HG03520 (cell line): Measurements from ENCODE around the gene LEFTY1.

Experiments used
- ATAC-seq: cut with Tn5 transposase; IDR thresholded peaks from one replicate; pipeline ENCODE4 v1.9.1; 2021; ENCODE audit warnings: mild to moderate bottlenecking, moderate library complexity; ENCODE audit not compliant: unreplicated experiment

LEFTY1 gene

DNA sequence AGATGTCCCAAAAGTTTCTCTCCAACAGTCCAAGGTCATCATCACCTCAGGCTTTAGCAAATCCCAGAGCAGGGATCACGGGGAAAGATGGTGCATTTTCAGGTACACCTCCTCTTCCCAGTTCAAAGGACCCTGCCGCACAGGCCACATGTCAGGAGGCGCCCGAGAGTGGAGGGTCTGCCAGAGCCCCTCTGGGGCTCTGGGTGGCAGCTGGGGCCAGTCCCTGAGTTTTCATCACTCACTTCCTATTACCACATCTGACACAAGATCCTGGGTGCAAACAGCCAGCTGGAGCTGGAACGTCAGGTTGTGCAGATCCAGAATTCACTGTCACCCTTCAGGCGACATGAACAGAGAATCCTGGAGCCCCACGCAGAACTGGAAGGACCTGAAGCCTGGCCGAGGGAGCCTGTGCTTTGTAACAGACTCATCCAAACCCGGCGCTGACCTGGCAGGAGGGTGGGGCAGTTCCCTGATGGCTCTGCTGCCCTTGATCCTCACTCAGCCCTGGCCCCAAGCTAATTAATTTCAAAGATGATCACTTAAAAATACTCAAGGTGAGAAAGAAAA, 15.6 kb downstream of the LEFTY1 start:
- no peak for ATAC-seq

DNA sequence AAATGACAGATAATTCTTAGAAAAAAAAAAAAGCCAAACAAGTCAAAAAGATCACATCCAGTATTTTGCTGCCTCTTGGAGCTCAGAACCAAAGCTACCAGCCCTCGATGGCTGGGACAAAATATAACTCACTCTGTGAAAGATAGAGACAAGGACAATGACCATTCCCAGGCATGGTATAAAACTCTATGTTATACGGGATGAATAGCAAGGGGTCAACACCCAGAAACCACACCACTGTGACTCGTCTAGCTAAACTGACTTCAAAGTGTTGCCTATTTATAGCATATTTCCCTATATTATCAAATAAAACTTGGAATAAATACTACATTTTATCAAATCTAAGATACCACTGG, 16.9 kb downstream of the LEFTY1 start:
- no peak for ATAC-seq

DNA sequence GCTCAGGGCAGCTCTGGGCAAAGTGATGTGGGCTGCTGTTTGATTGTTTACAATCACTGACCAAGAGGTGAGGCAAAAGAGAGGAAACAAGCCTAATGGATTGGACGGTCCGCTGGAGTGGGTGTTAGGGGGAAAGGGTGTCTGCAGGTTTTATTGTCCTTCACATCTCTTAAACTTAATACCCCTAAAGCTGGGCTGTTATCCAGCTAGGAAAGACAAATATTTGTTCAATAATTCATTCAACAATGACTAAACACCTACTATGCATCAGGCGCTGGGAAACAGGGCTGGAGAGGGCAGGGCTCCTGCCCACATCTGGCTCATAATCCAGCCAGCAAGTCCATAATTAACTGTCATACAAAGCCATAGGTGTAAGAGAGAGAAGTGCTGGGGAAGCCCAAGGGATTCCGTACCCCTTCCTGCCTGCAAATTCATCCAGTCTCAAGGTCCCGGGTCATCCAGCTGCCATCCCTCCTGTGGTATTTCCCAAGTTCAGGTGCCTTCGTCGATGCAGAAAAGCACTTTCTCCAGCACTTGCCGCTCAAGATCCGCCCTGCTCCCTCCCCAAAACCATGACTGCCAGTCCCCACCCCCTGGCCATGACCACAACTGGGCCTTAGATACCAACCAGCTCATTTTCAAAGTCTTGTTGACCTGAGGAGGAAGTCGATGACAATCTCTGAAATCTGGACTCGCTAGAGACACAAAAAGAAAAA, 17.4 kb downstream of the LEFTY1 start:
- no peak for ATAC-seq

DNA sequence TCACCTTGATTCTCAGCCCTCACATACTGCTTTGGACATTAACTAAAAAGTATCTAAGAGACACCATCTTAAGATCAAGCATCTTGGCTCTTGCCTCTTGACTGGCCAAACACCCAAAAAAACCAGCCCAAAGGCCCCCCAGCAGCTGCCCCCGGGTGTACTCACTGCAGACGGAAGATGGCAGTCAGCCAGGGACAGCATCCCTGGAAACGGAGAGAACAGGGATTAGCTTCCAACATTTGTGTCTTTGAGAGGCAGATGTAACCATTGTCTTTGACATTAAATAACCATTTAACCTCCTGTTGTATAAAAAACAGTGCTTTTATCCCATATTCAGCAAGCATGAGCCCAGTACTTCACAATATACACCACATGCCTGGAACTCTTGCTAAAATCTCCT, 18.0 kb downstream of the LEFTY1 start:
- ATAC-seq = no peak

DNA sequence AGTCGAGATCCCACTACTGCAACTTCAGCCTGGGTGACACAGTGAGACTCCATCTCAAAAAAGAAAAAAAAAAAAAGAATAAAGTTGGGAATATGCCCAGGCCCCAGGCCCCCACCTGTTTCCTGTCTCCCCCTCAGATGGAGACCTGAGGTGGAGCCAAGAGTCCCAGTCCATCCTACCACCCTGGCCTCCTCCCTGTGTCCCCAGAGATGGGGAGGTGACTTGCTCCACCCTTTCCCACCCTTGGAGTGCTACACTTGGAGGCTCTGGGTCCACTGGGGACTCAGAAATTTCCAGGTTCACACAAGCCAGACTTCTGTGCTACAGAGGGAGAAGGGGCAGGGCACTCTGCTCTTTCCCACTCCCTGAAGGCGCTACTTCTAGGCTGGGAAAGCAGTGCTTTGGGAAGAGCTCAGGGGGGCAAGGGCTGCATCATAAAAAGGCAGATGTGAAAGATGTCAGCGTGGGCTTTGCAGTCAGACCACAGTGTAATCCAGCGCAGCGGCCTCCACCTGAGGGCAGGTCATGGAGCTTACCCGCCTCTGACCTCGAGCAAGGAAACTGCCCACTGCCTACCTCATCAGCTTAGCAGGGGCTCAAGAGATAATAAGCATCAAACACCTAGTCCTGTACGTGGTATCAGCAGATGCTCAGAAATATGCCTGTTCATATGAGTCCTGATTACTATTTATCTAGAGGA, 20.2 kb downstream of the LEFTY1 start:
- no peak for ATAC-seq

DNA sequence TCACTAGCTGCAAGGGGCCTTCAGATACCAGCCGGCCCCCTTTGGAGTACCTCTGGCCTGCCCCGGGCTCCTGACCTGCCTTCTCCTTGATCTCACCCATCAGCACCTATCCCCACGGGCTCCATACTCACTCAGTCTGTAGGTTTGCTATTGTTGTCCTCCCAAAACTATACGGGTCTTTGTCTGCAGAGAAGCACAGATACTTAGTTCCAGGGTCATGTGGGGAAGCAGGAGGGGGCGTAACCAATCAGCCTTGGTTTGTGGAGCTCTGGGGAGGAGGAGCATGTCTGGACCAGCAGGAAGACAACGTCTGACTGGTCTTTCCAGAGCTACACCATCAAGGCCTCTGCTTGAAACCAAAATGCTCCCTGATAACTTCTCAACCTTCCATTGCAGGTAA, 22.0 kb downstream of the LEFTY1 start:
- no peak for ATAC-seq

DNA sequence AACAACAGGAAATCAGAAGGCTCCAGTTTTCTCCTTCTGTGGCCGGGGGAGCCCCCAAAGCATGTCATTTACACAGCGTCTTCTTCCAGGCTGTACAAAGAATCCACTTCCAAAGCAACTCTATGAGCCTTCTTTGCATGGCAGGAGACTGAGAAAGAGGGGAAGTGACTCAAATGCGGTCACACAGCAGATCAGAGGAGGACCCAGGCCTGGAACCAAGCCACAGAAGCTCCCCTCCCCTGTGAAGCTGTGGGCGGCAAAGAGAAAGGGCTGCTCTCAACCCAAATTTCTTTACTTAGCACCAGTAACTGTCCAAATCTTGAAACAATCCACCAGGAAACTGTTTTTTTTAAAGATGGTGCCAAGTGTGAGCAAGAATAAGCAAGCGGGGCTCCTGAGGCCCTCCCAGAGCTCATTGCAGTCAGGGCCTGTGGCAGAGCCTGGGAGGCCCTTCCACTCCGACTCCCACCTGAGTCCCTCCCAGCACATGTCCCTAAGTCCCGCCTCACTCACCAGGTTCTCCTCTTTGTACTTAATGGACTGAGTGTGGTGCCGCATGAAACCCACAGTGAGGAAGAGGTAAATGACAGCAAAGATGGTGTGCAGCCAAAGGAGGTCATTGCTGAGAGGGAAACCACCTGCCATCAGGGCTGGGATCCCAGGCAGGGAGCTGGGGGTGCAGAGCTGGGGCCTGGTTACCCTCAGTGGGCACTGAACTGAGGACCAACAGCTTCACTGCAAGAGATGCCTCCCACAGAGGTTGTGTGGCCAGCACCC, 22.7 kb downstream of the LEFTY1 start:
- ATAC-seq = no peak

DNA sequence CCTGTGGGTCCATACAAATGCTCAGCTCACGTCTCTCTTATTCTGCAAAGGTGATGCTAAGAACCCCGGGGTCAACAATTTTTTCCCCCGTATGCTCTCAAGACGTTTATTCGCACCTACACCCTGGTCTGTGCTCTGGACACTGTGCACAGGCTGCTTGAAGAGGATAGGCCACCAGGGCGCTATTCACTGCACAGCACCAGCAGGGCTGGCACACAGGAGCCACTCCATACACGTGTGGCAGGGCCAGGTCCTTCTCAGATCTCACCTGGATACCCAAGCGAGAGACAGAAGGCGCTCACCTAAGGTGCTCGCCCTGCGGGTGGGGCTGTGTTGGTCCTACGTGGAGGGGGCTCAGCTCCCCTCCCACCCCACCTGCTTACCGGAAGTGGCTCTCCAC, 23.4 kb downstream of the LEFTY1 start:
- no peak for ATAC-seq

DNA sequence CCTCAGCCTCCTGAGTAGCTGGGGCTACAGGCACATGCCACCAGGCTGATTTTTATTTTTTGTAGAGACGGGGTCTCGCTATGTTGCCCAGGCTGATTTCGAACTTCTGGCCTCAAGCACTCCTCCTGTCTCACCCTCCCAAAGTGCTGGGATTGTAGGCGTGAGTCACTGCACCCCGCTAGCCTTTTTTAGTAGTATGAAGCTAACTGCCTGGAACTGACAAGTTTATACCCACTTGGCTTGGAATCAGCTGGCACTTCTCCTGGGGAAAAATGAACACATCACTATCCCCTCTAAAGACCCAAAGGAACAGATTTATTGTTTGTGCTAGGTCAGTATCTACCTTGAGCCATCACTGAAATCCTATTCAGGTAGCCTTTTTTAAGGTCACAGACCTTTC, 25.8 kb downstream of the LEFTY1 start:
- no peak for ATAC-seq

DNA sequence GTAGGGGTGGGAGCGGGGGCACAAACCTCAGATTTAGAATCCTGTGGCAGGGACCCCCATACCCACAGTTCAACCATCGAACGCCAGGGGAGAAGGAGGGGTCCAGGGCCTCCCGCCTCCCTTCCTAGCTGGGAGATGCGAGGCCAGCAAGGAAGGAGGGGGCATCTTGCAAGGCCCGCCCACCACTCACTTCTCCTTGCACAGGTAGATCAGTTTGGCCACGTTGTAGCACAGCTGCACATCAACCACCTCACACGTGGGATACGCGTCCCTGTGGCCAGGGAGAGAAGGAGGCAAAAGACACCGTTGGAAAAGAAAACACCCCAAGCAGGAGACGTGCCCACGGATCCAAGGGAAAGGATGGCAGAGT, 26.4 kb downstream of the LEFTY1 start:
- no peak for ATAC-seq

DNA sequence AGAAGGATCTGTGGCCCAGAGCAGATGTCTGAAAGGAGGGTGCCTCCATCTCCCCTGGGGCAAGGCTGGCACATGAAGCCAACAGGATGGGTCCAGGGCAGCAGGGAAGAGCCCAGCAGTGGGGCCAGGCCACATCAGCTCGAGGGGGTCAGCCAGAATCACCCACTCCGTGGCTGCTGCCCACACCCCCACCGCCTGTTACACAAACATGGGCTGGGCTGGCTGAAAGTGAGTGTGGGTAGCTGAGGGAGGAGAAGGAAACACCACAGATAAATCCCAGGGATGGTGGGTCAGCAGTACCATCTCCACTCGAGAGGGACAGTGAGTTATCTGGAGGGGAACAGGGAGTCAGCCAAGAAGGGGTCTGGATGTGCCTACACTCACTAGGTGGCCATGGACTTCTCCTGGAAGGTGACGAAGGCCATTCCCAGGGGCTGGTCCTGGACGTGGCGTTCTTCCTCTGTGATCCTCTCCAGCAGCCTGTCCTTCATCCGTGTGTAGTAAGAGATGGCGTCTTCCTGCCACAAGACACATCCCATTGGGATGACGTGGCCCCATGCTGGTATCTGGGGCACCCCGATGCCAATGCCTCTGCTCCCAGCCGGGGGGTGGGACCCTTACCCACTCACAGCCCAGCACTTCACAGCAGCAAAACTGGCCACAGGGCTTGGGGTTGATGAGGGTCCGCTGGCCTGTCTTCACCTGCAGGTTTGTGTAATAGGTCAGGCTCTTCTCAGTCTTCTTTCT, 26.9 kb downstream of the LEFTY1 start:
- no peak for ATAC-seq

DNA sequence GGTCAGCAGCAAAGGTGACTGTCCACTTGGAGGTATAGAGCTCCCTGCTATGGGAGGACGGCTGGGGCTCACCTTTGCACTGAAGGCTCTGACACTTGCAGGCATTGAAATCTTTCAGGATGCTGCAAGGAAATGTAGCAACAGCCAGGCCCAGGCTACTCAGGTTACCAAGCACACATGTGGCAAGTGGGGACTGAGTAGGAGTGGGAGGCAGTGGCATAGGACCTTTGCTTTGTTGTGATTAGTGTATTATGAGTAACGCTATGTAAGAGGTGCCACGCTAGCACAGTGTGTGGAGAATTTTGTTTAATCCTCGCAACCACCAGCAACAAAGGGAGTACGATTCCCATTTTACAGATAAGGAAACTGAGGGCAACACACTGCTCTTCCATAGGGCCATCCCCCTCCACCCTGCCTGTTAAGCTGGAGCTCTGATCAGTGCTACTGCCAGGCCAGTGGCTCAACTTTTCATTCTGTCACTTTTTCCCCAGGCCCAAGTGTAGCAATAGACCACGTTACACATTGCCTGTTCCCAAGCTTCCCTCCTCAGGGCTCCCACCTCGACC, 28.0 kb downstream of the LEFTY1 start:
- no peak for ATAC-seq

DNA sequence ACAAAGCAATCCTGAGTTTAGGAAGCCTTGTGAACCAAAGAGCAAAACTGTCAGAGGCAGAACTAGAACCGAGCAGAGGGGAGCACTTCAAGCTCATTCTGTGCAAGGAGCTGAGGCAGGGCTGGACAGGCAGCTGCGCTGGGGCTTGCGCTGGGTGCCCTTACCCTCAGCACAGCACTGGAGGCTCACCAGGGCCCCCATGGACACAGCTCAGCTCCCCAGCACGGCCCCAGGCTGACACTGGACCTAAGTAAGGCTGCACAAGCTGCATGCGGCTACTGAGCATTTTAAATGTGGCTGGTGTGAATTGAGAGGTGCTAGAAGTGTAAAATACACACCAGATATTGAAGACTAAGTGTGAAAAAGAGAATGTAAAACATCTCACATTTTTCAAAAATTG, 28.8 kb downstream of the LEFTY1 start:
- no peak for ATAC-seq

DNA sequence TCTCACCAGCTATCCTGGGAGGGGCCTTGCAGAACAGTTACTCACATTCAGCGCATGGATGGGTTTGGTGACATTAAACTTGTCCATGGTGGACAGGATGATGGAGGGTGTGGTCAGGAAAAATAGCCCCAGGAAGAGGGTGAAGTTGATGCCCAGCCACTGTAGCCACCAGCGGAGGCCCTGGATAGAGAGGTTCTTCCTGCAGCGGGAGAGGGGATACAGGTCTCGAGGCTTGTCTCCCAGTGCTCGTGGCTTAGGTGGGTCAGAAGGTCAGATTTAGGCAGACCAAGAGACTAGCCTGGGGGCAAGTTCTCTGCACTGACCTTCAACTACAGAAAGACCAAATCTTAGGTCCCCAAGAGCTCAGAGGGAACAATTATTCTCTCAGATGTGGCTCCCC, 29.8 kb downstream of the LEFTY1 start:
- no peak for ATAC-seq

DNA sequence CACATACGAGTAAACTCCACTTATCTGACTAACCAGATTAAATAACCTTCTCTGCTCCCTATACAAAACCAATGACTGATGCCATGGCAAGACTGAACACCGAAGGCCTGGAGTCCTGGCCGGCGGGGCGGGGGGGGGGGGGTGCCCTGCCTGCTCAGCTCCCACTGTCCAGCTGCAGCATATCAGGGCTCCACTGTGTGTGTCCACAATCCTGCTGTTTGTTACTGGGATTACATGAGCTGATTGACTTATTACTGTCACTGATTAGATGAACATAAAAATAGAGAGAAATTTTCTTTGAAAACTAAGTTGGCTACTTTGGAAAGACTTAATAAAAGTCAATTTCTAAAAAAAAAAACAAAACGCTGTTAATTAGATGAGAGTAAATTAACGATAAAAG, 31.7 kb downstream of the LEFTY1 start:
- no peak for ATAC-seq

DNA sequence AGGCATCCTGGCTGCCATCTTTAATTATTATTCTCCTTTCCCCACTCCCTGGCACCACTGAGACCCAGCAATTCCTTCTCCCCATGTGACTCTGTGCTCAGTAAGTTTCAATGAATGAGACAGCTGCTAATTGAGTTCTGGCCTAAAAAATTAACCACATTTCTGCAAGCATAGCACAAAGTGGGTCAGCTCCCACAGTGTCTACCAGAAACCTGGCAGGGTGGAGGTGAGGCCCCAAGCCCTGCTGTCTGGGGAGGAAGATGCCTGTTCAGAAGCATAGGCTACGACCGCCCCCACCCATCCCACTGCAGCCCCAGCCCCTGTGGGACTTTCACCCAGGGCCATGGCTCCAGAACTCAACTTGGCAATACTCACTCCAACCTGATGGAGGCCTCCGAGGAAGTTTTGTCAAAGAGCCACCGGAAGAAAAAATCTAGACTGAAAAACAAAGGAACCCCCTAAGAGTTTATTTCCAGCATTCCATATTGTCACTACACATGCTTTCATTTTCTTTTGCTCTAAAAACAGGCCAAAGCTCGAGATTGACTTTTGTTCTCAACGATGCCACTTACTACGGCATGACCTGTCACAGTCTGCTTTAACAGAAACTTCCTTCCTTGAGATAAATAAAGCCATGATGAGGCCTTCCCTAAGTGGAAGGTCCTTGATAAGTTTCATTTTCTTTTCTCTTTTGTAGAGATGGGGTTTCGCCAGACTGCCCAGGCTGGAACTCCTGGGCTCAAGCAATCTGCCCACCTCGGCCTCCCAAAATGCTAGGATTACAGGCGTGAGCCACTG, 33.2 kb downstream of the LEFTY1 start:
- no peak for ATAC-seq

DNA sequence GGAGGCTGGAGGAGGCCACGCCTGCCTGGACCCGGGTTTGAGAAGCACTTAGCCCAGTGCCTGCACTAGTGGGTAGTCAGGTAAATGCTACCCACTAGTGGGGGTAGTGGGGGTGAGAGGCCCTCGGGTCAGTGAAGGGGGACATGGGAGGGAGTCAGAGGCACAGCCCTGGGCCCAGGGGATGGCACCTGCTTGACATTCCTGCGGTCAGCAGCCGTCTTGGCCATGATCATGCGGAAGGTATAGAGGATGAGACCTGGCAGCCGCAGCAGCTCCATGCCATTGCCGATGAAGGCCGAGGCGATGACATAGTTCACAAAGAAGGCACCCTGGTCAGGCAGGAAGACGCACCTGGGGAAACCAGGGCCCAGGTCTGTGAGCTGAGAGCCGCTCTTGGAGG, 35.5 kb downstream of the LEFTY1 start:
- ATAC-seq = no peak

DNA sequence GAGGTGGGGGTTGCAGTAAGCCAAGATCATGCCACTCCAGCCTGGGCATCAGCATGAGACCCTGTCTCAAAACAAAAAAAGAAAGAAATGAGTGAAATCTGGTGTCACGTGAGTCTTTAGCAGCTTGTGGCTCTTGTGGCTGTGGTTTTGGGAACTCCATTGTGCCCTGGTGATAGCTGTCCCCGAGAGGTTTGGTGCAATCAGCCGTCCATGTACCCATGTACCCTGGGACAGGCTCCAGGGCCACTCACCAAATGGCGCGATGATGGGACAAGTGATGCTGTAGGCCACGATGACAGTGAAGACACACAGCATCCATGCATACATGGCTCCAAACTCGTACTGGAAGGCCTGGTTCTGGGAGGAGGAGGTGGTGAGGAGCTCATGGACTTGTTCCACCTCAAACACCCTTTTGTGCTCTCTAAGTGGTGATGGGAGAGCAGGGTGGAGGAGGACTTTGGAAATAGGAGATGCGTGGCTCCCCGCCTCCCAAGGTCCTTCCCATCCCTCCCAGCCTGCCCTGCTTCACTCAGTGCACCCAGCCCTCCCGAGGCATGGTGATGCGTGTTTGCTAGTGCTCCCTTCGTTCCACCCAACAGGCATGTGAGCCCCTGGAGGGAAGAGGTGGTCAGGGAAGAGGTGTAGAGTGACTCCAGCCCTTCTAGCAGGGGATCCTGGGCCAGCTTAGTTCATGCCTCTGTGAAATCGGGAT, 36.4 kb downstream of the LEFTY1 start:
- no peak for ATAC-seq

DNA sequence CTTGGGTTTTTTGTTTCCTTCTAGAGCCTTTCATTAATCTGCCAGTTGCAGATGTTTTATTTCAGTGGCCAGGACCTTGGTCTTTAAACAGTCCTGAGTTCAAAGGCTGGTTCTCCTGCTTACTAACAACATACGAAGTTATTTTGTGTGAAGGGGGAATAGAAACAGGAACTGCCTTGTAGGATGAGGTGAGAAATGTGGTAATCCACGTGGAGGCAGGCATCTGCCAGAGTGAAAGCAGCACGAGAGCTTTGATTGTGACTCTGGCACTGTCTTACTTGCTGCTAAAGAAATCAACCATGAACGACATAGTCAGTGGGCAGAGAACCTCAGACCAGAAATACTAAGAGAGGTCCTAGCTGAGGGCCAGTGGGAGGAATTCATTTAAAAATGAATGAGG, 37.1 kb downstream of the LEFTY1 start:
- peak; percentile 52 for ATAC-seq
